IMR-90 (cell line): ENCODE results near the gene ALK. TPM values are rescaled to one million over a fixed set of nuclear protein-coding genes. Genes with fewer than 3 reads are reported as not detected.
A peak's percentile ranks its signal among the peaks of the same experiment; 100 is the strongest.

ENCODE experiments used
- ATAC-seq: fragments of 200-7000 bp; cut with Tn5 transposase; 2 replicates; pipeline ENCODE4 v1.9.1; 2020; ENCODE audit warnings: low read depth, mild to moderate bottlenecking, moderate library complexity
- BruUV-seq: library from RNA; stranded (reverse); fragments of 400-500 nt; replicated peaks from 2 replicates; lab custom pipeline; 2021; lab: Mats Ljungman, UMichigan
- CTCF ChIA-PET: fragments of 300-600 bp; formaldehyde crosslinking; extraction: SDS; loops from one replicate; lab custom pipeline; 2021; ENCODE audit warnings: antibody characterized with exemption; lab: Yijun Ruan, JAX
- POLR2A ChIA-PET: fragments of 300-600 bp; sonication (Branson Sonifier 250); formaldehyde crosslinking; loops from one replicate; lab custom pipeline; 2022; ENCODE audit warnings: antibody characterized with exemption; ENCODE audit not compliant: unreplicated experiment; lab: Charles Lee
- DNase-seq: peaks from one replicate; pipeline ENCODE4 v3.0.0; 2013
- H2AFZ ChIP-seq: replicated peaks from 2 replicates; pipeline ENCODE3; 2013; ENCODE audit warnings: low read length, mild to moderate bottlenecking; ENCODE audit not compliant: poor library complexity
- H2AK5ac ChIP-seq: 2 replicates; pipeline ENCODE4 v1.6.1; 2013; ENCODE audit warnings: low read depth, low read length, inconsistent platforms
- H2AK9ac ChIP-seq: replicated peaks from 2 replicates; pipeline ENCODE3; 2013; ENCODE audit warnings: mild to moderate bottlenecking, low read depth, low read length, moderate library complexity; ENCODE audit not compliant: poor library complexity
- H2BK120ac ChIP-seq: 2 replicates; pipeline ENCODE4 v1.6.1; 2013; ENCODE audit warnings: low read depth, low read length, inconsistent platforms
- H2BK15ac ChIP-seq: 3 replicates; pipeline ENCODE4 v1.6.1; 2013; ENCODE audit warnings: low read depth, low read length, inconsistent platforms
- H2BK20ac ChIP-seq: 2 replicates; pipeline ENCODE4 v1.6.1; 2013; ENCODE audit warnings: low read depth, mild to moderate bottlenecking, inconsistent platforms, low read length, moderate library complexity
- H2BK5ac ChIP-seq: 2 replicates; pipeline ENCODE4 v1.6.1; 2013; ENCODE audit warnings: mild to moderate bottlenecking, low read depth, low read length, inconsistent platforms; ENCODE audit not compliant: poor library complexity, severe bottlenecking
- H3K14ac ChIP-seq: replicated peaks from 2 replicates; pipeline ENCODE4 v1.6.1; 2013; ENCODE audit warnings: low read depth, low read length, inconsistent platforms
- H3K18ac ChIP-seq: 2 replicates; pipeline ENCODE4 v1.6.1; 2013; ENCODE audit warnings: low read depth, low read length, control low read depth
- H3K23ac ChIP-seq: 2 replicates; pipeline ENCODE4 v1.6.1; 2013; ENCODE audit warnings: low read depth, low read length, inconsistent platforms
- H3K27ac ChIP-seq: 2 replicates; pipeline ENCODE4 v1.5.1; 2013; ENCODE audit warnings: mild to moderate bottlenecking, control low read depth, low read length; ENCODE audit not compliant: insufficient read depth
- H3K27me3 ChIP-seq: 2 replicates; pipeline ENCODE4 v1.6.1; 2013; ENCODE audit warnings: low read length; ENCODE audit not compliant: control insufficient read depth, insufficient read depth
- H3K36me3 ChIP-seq: 2 replicates; pipeline ENCODE4 v1.6.1; 2013; ENCODE audit warnings: low read length, mixed read lengths; ENCODE audit not compliant: control insufficient read depth, insufficient read depth
- H3K4ac ChIP-seq: 2 replicates; pipeline ENCODE4 v1.6.1; 2013; ENCODE audit warnings: low read depth, low read length, inconsistent platforms
- H3K4me1 ChIP-seq: 2 replicates; pipeline ENCODE4 v1.6.1; 2013; ENCODE audit warnings: low read length, mixed read lengths; ENCODE audit not compliant: control insufficient read depth, insufficient read depth
- H3K4me2 ChIP-seq: 2 replicates; pipeline ENCODE4 v1.6.1; 2013; ENCODE audit warnings: low read depth, mild to moderate bottlenecking, control low read depth, low read length, moderate library complexity
- H3K4me3 ChIP-seq: 2 replicates; pipeline ENCODE4 v1.5.1; 2013; ENCODE audit warnings: low read depth, mild to moderate bottlenecking, control low read depth, low read length, moderate library complexity; ENCODE audit not compliant: insufficient read depth
- H3K56ac ChIP-seq: 2 replicates; pipeline ENCODE4 v1.6.1; 2013; ENCODE audit warnings: low read length, inconsistent platforms; ENCODE audit not compliant: insufficient read depth; ENCODE audit errors: extremely low read depth
- H3K79me1 ChIP-seq, 2 experiments: 2 replicates each; pipeline ENCODE4 v1.6.1; 2013; ENCODE audit warnings: low read length in 2 of 2, inconsistent platforms in 1 of 2, low read depth in 1 of 2
- H3K9ac ChIP-seq: 2 replicates; pipeline ENCODE4 v1.6.1; 2013; ENCODE audit warnings: low read depth, low read length, control low read depth
- H3K9me1 ChIP-seq: 2 replicates; pipeline ENCODE4 v1.6.1; 2013; ENCODE audit warnings: low read length, inconsistent platforms; ENCODE audit not compliant: insufficient read depth
- H3K9me3 ChIP-seq: 2 replicates; pipeline ENCODE4 v1.6.1; 2013; ENCODE audit warnings: low read length; ENCODE audit not compliant: control insufficient read depth, insufficient read depth
- H4K20me1 ChIP-seq: 2 replicates; pipeline ENCODE4 v1.6.1; 2013; ENCODE audit warnings: low read length, inconsistent platforms; ENCODE audit not compliant: insufficient read depth
- H4K5ac ChIP-seq: 2 replicates; pipeline ENCODE4 v1.6.1; 2013; ENCODE audit warnings: mild to moderate bottlenecking, low read depth, low read length, control low read depth
- H4K8ac ChIP-seq, 2 experiments: 2 replicates each; pipeline ENCODE4 v1.6.1; 2013; ENCODE audit warnings: low read depth in 2 of 2, low read length in 2 of 2, control low read depth in 1 of 2, inconsistent platforms in 1 of 2
- H4K91ac ChIP-seq: 2 replicates; pipeline ENCODE4 v1.6.1; 2013; ENCODE audit warnings: low read depth, low read length, inconsistent platforms; ENCODE audit not compliant: insufficient read depth
- MAFK ChIP-seq: IDR thresholded peaks from 2 replicates; pipeline ENCODE4 v1.6.1; 2012; ENCODE audit warnings: low read depth, low read length, improper control_type of control experiment
- RCOR1 ChIP-seq: IDR thresholded peaks from 2 replicates; pipeline ENCODE4 v1.6.1; 2012; ENCODE audit warnings: mild to moderate bottlenecking, low read length, improper control_type of control experiment; ENCODE audit not compliant: insufficient replicate concordance
- WGBS, 2 experiments: methylation state at CpG; one replicate each; pipeline versions ENCODE4 v1.1.5 to v1.1.7; 2013; ENCODE audit warnings: missing lambda C conversion rate in 2 of 2; ENCODE audit not compliant: insufficient read length in 1 of 2; ENCODE audit errors: extremely low coverage in 2 of 2; 5-methylcytosine and 5-hydroxymethylcytosine counted together
- dilution Hi-C: fragments of 300-500 bp; cut with HindIII; formaldehyde crosslinking; loops from one replicate; pipeline ENCODE4 v1.14.3; 2018; ENCODE audit warnings: low sequenced_read_pairs; ENCODE audit not compliant: unreplicated experiment
- in situ Hi-C: fragments of 300-500 bp; cut with MboI; formaldehyde crosslinking; loops from 3 replicates; pipeline ENCODE4 v1.14.3; 2019; ENCODE audit warnings: low sequenced_read_pairs, inconsistent platforms, mixed read lengths
- intact Hi-C: fragments of 100-400 bp; cut with micrococcal nuclease; formaldehyde crosslinking; loops from 2 replicates; pipeline ENCODE4 v1.10.0; 2022
- polyA plus RNA-seq, 3 experiments: library from polyadenylated mRNA; depleted of rRNA; stranded (reverse); fragments of >200 nt; gene quantifications; 2 replicates each; pipeline ENCODE4 v1.2.3, GENCODE V29; 2012; ENCODE audit warnings: low replicate concordance in 1 of 3
- total RNA-seq: library from RNA; depleted of rRNA; stranded (reverse); fragments of >200 nt; gene quantifications from 2 replicates; pipeline ENCODE4 v1.2.3, GENCODE V29; 2012

ALK gene
- total and polyA plus RNA-seq, 2 of the 4 experiments (the other 2 are of a cell fraction), result not detected

DNA sequence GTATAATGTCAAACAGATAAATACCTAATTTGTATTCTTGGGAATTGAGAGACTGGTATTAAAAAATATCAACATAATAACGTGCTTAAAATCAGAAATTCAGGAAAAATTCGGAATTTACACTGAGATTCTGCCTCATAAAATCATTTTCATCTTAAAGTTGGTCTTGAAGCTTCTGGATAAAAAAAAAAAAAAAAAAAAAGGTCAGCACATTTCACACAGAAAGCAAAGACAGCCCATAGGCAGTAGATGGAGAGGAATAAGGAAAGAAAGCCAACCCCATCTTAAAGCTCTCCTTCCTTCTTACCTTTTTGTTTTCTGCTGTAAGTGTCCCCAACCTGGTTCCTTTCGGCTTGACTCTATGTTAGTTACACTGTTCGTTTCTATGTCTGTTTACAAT lies 41.5 kb upstream of the ALK start:
- H3K4me2 ChIP-seq, result no peak overlapping the region
- H3K56ac ChIP-seq, result no peak overlapping the region
- no peak overlapping the region for H2AK9ac ChIP-seq
- no peaks in the 10 kb centered on the region for H3K4me1 ChIP-seq
- H3K4me3 ChIP-seq, result no peak overlapping the region
- no peak overlapping the region for H2BK15ac ChIP-seq
- no TSS peak for BruUV-seq
- H2BK20ac ChIP-seq, result no peak overlapping the region
- no peak overlapping the region for H2AK5ac ChIP-seq
- in situ Hi-C loops, result no loop called here
- peaks cover 2% of the 10 kb centered on the region for H3K27me3 ChIP-seq
- dilution Hi-C loops, result no loop called here
- ChIA-PET CTCF (no interaction called here), POLR2A (no interaction called here)
- H3K9ac ChIP-seq, result no peak overlapping the region
- ATAC-seq (no peak), DNase-seq (no peak)
- H3K27ac ChIP-seq, result no peak overlapping the region
- H3K79me1 ChIP-seq, result no peaks in the 10 kb centered on the region
- H3K18ac ChIP-seq, result no peak overlapping the region
- no peak overlapping the region for H2AFZ ChIP-seq
- no peak overlapping the region for H4K5ac ChIP-seq
- TF ChIP-seq MAFK (peak; percentile 63), RCOR1 (no peak)
- WGBS, 2 experiments, result 50% methylated on average over 2 of the region's 4 CpGs; no CpG with 5 or more reads in 1 of the 2 experiments
- no peak overlapping the region for H3K4ac ChIP-seq
- H4K91ac ChIP-seq, result no peak overlapping the region
- no peak overlapping the region for H3K23ac ChIP-seq
- no peaks in the 10 kb centered on the region for H3K9me3 ChIP-seq
- intact Hi-C loops, result no loop called here
- H3K9me1 ChIP-seq, result no peaks in the 10 kb centered on the region
- H2BK5ac ChIP-seq, result no peak overlapping the region
- H2BK120ac ChIP-seq, result no peak overlapping the region
- H3K36me3 ChIP-seq, result no peaks in the 10 kb centered on the region
- H4K8ac ChIP-seq, result no peak overlapping the region
- H3K14ac ChIP-seq, result no peak overlapping the region
- no peaks in the 10 kb centered on the region for H4K20me1 ChIP-seq
